Measurements from ENCODE around the gene UGT1A8.

UGT1A8 gene

GRCh38 chr2:233758141-233758540, 140.7 kb downstream of the UGT1A8 start:
- no peak for TF ChIP-seq POLR2AphosphoS5 (IDR thresholded peaks at IDR 0.05; ENCODE audit: low read depth, low read length)
- TF ChIP-seq SIN3A (IDR thresholded peaks at IDR 0.05; ENCODE audit: borderline replicate concordance, insufficient read depth, low read length): no peak
- no peak for TF ChIP-seq REST (IDR thresholded peaks at IDR 0.05; ENCODE audit: insufficient read depth in 1 of 2, low read depth in 2 of 2, low read length in 2 of 2)
- no peak for TF ChIP-seq TAF1 (IDR thresholded peaks at IDR 0.05; ENCODE audit: borderline replicate concordance, insufficient read depth, low read length)
- TF ChIP-seq FOXP2 (optimal IDR thresholded peaks at IDR 0.05; ENCODE audit: borderline replicate concordance, extremely low read depth, extremely low read length, insufficient read depth): no peak

GRCh38 chr2:233758849-233759248, 141.4 kb downstream of the UGT1A8 start:
- TF ChIP-seq POLR2AphosphoS5 (IDR thresholded peaks at IDR 0.05; ENCODE audit: low read depth, low read length) (no peak), SIN3A (IDR thresholded peaks at IDR 0.05; ENCODE audit: borderline replicate concordance, insufficient read depth, low read length) (no peak), FOXP2 (optimal IDR thresholded peaks at IDR 0.05; ENCODE audit: borderline replicate concordance, extremely low read depth, extremely low read length, insufficient read depth) (no peak), REST (IDR thresholded peaks at IDR 0.05; ENCODE audit: insufficient read depth in 1 of 2, low read depth in 2 of 2, low read length in 2 of 2) (no peak), TAF1 (IDR thresholded peaks at IDR 0.05; ENCODE audit: borderline replicate concordance, insufficient read depth, low read length) (no peak)

GRCh38 chr2:233760043-233760442, 142.6 kb downstream of the UGT1A8 start, which contains the start of gene UGT1A1:
UGT1A1 (plus strand) TSS chr2:233760270; CDS start chr2:233760288, 18 bp downstream.
- TF ChIP-seq POLR2AphosphoS5 (IDR thresholded peaks at IDR 0.05; ENCODE audit: low read depth, low read length) (no peak), FOXP2 (optimal IDR thresholded peaks at IDR 0.05; ENCODE audit: borderline replicate concordance, extremely low read depth, extremely low read length, insufficient read depth) (no peak), REST (IDR thresholded peaks at IDR 0.05; ENCODE audit: insufficient read depth in 1 of 2, low read depth in 2 of 2, low read length in 2 of 2) (no peak), SIN3A (IDR thresholded peaks at IDR 0.05; ENCODE audit: borderline replicate concordance, insufficient read depth, low read length) (no peak), TAF1 (IDR thresholded peaks at IDR 0.05; ENCODE audit: borderline replicate concordance, insufficient read depth, low read length) (no peak)

- no peak for TF ChIP-seq TAF1 (IDR thresholded peaks at IDR 0.05; ENCODE audit: borderline replicate concordance, insufficient read depth, low read length)
- no peak for TF ChIP-seq FOXP2 (optimal IDR thresholded peaks at IDR 0.05; ENCODE audit: borderline replicate concordance, extremely low read depth, extremely low read length, insufficient read depth)
- no peak for TF ChIP-seq SIN3A (IDR thresholded peaks at IDR 0.05; ENCODE audit: borderline replicate concordance, insufficient read depth, low read length)
- no peak for TF ChIP-seq REST (IDR thresholded peaks at IDR 0.05; ENCODE audit: insufficient read depth in 1 of 2, low read depth in 2 of 2, low read length in 2 of 2)
- no peak for TF ChIP-seq POLR2AphosphoS5 (IDR thresholded peaks at IDR 0.05; ENCODE audit: low read depth, low read length)
These were observed 143.8 kb downstream of the UGT1A8 start for GRCh38 chr2:233761040-233761769.
